ENCODE data around the gene SLC7A4. TPM values are rescaled to one million over a fixed set of nuclear protein-coding genes. Genes with fewer than 3 reads are reported as not detected.

SLC7A4 gene
- polyA plus RNA-seq, 1 donor from 2014 or later, result not detected

- H4K20me1 ChIP-seq (ENCODE audit: insufficient read depth), result no peaks in the 10 kb centered on the region
- no peaks in the 10 kb centered on the region for H3K79me2 ChIP-seq (replicated peaks; ENCODE audit: insufficient read depth, low read length)
- no peaks in the 10 kb centered on the region for H3K36me3 ChIP-seq (ENCODE audit: insufficient read depth, low read length)
- no peaks in the 10 kb centered on the region for H3K27me3 ChIP-seq (ENCODE audit: insufficient read depth, low read depth, low read length)
- H3K4me2 ChIP-seq (ENCODE audit: low read length), result no peak overlapping the region
- H3K9me3 ChIP-seq (ENCODE audit: low read length), result no peaks in the 10 kb centered on the region
- no peak overlapping the region for H2AFZ ChIP-seq (ENCODE audit: low read depth, low read length)
- no peak for TF ChIP-seq MXI1 (conservative IDR thresholded peaks at IDR 0.05; ENCODE audit: poor library complexity, severe bottlenecking)
- no peaks in the 10 kb centered on the region for H3K9me2 ChIP-seq (ENCODE audit: insufficient read depth, low read length)
- no peak overlapping the region for H3K27ac ChIP-seq (ENCODE audit: low read length)
- H3F3A ChIP-seq (ENCODE audit: insufficient read depth, low read length, poor library complexity, severe bottlenecking), result no peaks in the 10 kb centered on the region
- H3K4me3 ChIP-seq (ENCODE audit: low read length), result no peak overlapping the region
- no peak overlapping the region for H3K9ac ChIP-seq (ENCODE audit: low read length)
Measured at GRCh38 chr22:21076912-21077625, 44.7 kb upstream of the SLC7A4 start.

GRCh38 chr22:21075516-21076138 is 43.3 kb upstream of the SLC7A4 start:
- no peaks in the 10 kb centered on the region for H3K36me3 ChIP-seq (ENCODE audit: insufficient read depth, low read length)
- TF ChIP-seq MXI1 (conservative IDR thresholded peaks at IDR 0.05; ENCODE audit: poor library complexity, severe bottlenecking) (no peak), EP300 (conservative IDR thresholded peaks at IDR 0.05; ENCODE audit: poor library complexity, severe bottlenecking) (no peak), TAF1 (IDR thresholded peaks at IDR 0.05; ENCODE audit: low read depth) (no peak), REST (IDR thresholded peaks at IDR 0.05; ENCODE audit: borderline replicate concordance) (no peak), EZH2 (IDR thresholded peaks at IDR 0.05; ENCODE audit: borderline replicate concordance, insufficient read depth, low read length, poor library complexity, severe bottlenecking) (no peak), RAD21 (conservative IDR thresholded peaks at IDR 0.05) (no peak)
- H3K9me2 ChIP-seq (ENCODE audit: insufficient read depth, low read length), result no peaks in the 10 kb centered on the region
- H3K27me3 ChIP-seq (ENCODE audit: insufficient read depth, low read depth, low read length), result no peaks in the 10 kb centered on the region
- H3K27ac ChIP-seq (ENCODE audit: low read length), result no peak overlapping the region
- no peak overlapping the region for H3K9ac ChIP-seq (ENCODE audit: low read length)
- H3K79me2 ChIP-seq (replicated peaks; ENCODE audit: insufficient read depth, low read length), result no peaks in the 10 kb centered on the region
- no peaks in the 10 kb centered on the region for H4K20me1 ChIP-seq (ENCODE audit: insufficient read depth)
- no peak overlapping the region for H3K4me3 ChIP-seq (ENCODE audit: low read length)
- H3F3A ChIP-seq (ENCODE audit: insufficient read depth, low read length, poor library complexity, severe bottlenecking), result no peaks in the 10 kb centered on the region
- H3K9me3 ChIP-seq (ENCODE audit: low read length), result no peaks in the 10 kb centered on the region
- H2AFZ ChIP-seq (ENCODE audit: low read depth, low read length), result no peak overlapping the region
- H3K4me2 ChIP-seq (ENCODE audit: low read length), result no peak overlapping the region

GRCh38 chr22:21074102-21074715 is 41.8 kb upstream of the SLC7A4 start:
- H3K79me2 ChIP-seq (replicated peaks; ENCODE audit: insufficient read depth, low read length), result no peaks in the 10 kb centered on the region
- H2AFZ ChIP-seq (ENCODE audit: low read depth, low read length), result no peak overlapping the region
- TF ChIP-seq TAF1 (IDR thresholded peaks at IDR 0.05; ENCODE audit: low read depth) (no peak), REST (IDR thresholded peaks at IDR 0.05; ENCODE audit: borderline replicate concordance) (no peak), POLR2AphosphoS5 (IDR thresholded peaks at IDR 0.05) (no peak), SMC3 (conservative IDR thresholded peaks at IDR 0.05; ENCODE audit: poor library complexity) (no peak), CTCF (IDR thresholded peaks at IDR 0.05; ENCODE audit: poor library complexity, severe bottlenecking) (no peak), MXI1 (conservative IDR thresholded peaks at IDR 0.05; ENCODE audit: poor library complexity, severe bottlenecking) (no peak), EP300 (conservative IDR thresholded peaks at IDR 0.05; ENCODE audit: poor library complexity, severe bottlenecking) (no peak), RAD21 (conservative IDR thresholded peaks at IDR 0.05) (no peak), EZH2 (IDR thresholded peaks at IDR 0.05; ENCODE audit: borderline replicate concordance, insufficient read depth, low read length, poor library complexity, severe bottlenecking) (no peak)
- no peak overlapping the region for H3K4me3 ChIP-seq (ENCODE audit: low read length)
- no peaks in the 10 kb centered on the region for H3K36me3 ChIP-seq (ENCODE audit: insufficient read depth, low read length)
- H3K9ac ChIP-seq (ENCODE audit: low read length), result no peak overlapping the region
- H3K9me3 ChIP-seq (ENCODE audit: low read length), result no peaks in the 10 kb centered on the region
- no peaks in the 10 kb centered on the region for H3K27me3 ChIP-seq (ENCODE audit: insufficient read depth, low read depth, low read length)
- no peaks in the 10 kb centered on the region for H3K9me2 ChIP-seq (ENCODE audit: insufficient read depth, low read length)
- H3K4me2 ChIP-seq (ENCODE audit: low read length), result no peak overlapping the region
- H3K27ac ChIP-seq (ENCODE audit: low read length), result no peak overlapping the region
- H4K20me1 ChIP-seq (ENCODE audit: insufficient read depth), result no peaks in the 10 kb centered on the region
- no peaks in the 10 kb centered on the region for H3F3A ChIP-seq (ENCODE audit: insufficient read depth, low read length, poor library complexity, severe bottlenecking)
